Keratinocyte (primary cell): ENCODE data around the gene RYR1. TPM values are rescaled to one million over a fixed set of nuclear protein-coding genes. Genes with fewer than 3 reads are reported as not detected.

ENCODE experiments used
- DNase-seq: peaks from one replicate; pipeline ENCODE4 v3.0.0-alpha.2; 2011; ENCODE audit warnings: low read depth, missing footprints, low spot score
- FAIRE-seq: peaks from 2 replicates; lab custom pipeline; 2011; peaks lifted over from hg19 to GRCh38; lab: Jason Lieb, UNC
- H2AFZ ChIP-seq: 2 replicates; pipeline ENCODE4 v1.6.0; 2012; ENCODE audit warnings: low read length, control low read depth, inconsistent platforms; ENCODE audit not compliant: control insufficient read depth
- H3K27ac ChIP-seq: 2 replicates; pipeline ENCODE4 v1.5.1; 2011; ENCODE audit warnings: low read length; ENCODE audit not compliant: control insufficient read depth, insufficient read depth
- H3K27me3 ChIP-seq: 3 replicates; pipeline ENCODE4 v1.6.0; 2011; ENCODE audit warnings: low read length; ENCODE audit not compliant: control insufficient read depth, insufficient read depth; ENCODE audit errors: extremely low read depth
- H3K36me3 ChIP-seq, 2 experiments: 2 replicates in 1 of 2; 3 replicates in 1 of 2; pipeline ENCODE4 v1.5.1; 2011; ENCODE audit warnings: low read length in 2 of 2, mild to moderate bottlenecking in 1 of 2; ENCODE audit not compliant: control insufficient read depth in 2 of 2, insufficient read depth in 2 of 2; ENCODE audit errors: extremely low read depth in 1 of 2
- H3K4me1 ChIP-seq: 3 replicates; pipeline ENCODE4 v1.5.1; 2011; ENCODE audit warnings: low read length; ENCODE audit not compliant: control insufficient read depth, insufficient read depth; ENCODE audit errors: extremely low read depth
- H3K4me2 ChIP-seq: 3 replicates; pipeline ENCODE4 v1.6.0; 2011; ENCODE audit warnings: low read depth, low read length; ENCODE audit not compliant: control insufficient read depth, insufficient read depth; ENCODE audit errors: extremely low read depth
- H3K4me3 ChIP-seq, 3 experiments: fragments of 200-600 bp in 1 of 3; sonication (generic) in 1 of 3; 2 replicates in 2 of 3; 3 replicates in 1 of 3; pipeline ENCODE4 v1.5.1; 2011 to 2016; ENCODE audit warnings: low read length in 3 of 3, mild to moderate bottlenecking in 3 of 3, control low read depth in 2 of 3, inconsistent platforms in 1 of 3, low read depth in 1 of 3, mixed read lengths in 1 of 3, mixed run types in 1 of 3, moderate library complexity in 1 of 3; ENCODE audit not compliant: control insufficient read depth in 2 of 3, insufficient read depth in 2 of 3; ENCODE audit errors: extremely low read depth in 1 of 3
- H3K79me2 ChIP-seq: 2 replicates; pipeline ENCODE4 v1.6.0; 2012; ENCODE audit warnings: low read length; ENCODE audit not compliant: control insufficient read depth, insufficient read depth
- H3K9ac ChIP-seq: 3 replicates; pipeline ENCODE4 v1.6.0; 2011; ENCODE audit warnings: low read length; ENCODE audit not compliant: control insufficient read depth, insufficient read depth; ENCODE audit errors: extremely low read depth
- H3K9me1 ChIP-seq: 3 replicates; pipeline ENCODE4 v1.6.0; 2011; ENCODE audit warnings: low read length; ENCODE audit not compliant: control insufficient read depth, insufficient read depth; ENCODE audit errors: extremely low read depth
- H3K9me3 ChIP-seq: 2 replicates; pipeline ENCODE4 v1.5.1; 2012; ENCODE audit warnings: low read depth, low read length; ENCODE audit not compliant: control insufficient read depth
- H4K20me1 ChIP-seq: 3 replicates; pipeline ENCODE4 v1.6.0; 2011; ENCODE audit warnings: low read length; ENCODE audit not compliant: control insufficient read depth, insufficient read depth; ENCODE audit errors: extremely low read depth
- EZH2 ChIP-seq: IDR thresholded peaks from one replicate; pipeline ENCODE4 v1.6.1; 2012; ENCODE audit warnings: inconsistent platforms, mild to moderate bottlenecking, low read length, moderate library complexity
- dilution Hi-C: fragments of 300-500 bp; cut with MboI; formaldehyde crosslinking; loops from one replicate; pipeline ENCODE4 v1.7.0; 2020; ENCODE audit warnings: low sequenced_read_pairs; ENCODE audit not compliant: extremely low pct_ligation_motif_present
- polyA plus RNA-seq, 5 experiments: library from polyadenylated mRNA; depleted of rRNA in 3 of 5; stranded (reverse) in 3 of 5; stranded (forward) in 1 of 5; unstranded in 1 of 5; fragments of >200 nt; gene quantifications; 1 replicate in 1 of 5; 2 replicates in 3 of 5; 3 replicates in 1 of 5; pipeline versions ENCODE4 v1.2.1 to v1.2.3, GENCODE V29; 2011 to 2012; ENCODE audit warnings: missing spikeins in 2 of 5, low read depth in 1 of 5, low replicate concordance in 1 of 5
- TF ChIP-seq, protein P1 (sequence below), 3 experiments: IDR thresholded peaks in 1 of 3; conservative IDR thresholded peaks in 1 of 3; optimal IDR thresholded peaks in 1 of 3; 2 replicates in 2 of 3; 3 replicates in 1 of 3; pipeline versions ENCODE3 to v1.5.1; 2011; ENCODE audit warnings: low read length in 3 of 3, mild to moderate bottlenecking in 3 of 3, moderate library complexity in 2 of 3, control low read depth in 1 of 3, inconsistent platforms in 1 of 3; ENCODE audit not compliant: insufficient read depth in 2 of 3; ENCODE audit errors: extremely low read depth in 1 of 3

The RYR1 gene
- polyA plus RNA-seq, 1 donor (not counting 4 experiments of a cell fraction or from before 2014, with no cell fraction given): 0.41 TPM

- peak overlapping the region; percentile 92 for H3K9ac ChIP-seq
Measured at GRCh38 chr19:38619361-38620174, 186.1 kb downstream of the RYR1 start.

DNA sequence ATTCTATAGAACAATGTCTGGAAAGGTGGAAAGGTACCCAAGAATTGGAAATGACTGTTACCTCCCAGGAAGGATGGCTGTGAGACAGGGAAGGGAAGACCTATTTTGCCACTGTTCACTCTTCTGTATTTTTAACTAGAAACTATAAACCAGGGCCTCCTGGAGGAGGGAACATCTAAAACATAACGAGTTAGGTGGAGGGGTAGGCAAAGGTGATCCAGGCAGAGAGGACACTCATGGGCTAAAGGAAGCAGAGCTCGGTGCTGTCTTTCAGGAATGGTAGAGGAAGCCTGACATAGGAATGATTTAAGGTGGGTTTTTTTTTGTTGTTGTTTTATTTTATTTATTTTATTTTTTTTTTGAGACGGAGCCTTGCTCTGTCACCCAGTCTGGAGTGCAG is 191.3 kb downstream of the RYR1 start:
- no peak for FAIRE-seq
- no peak overlapping the region for H3K27ac ChIP-seq
- dilution Hi-C loops: no loop called here
- H3K79me2 ChIP-seq: peaks cover 17% of the 10 kb centered on the region
- H3K4me3 ChIP-seq: no peak overlapping the region
- no peak overlapping the region for H3K9ac ChIP-seq
- no peak for TF ChIP-seq EZH2
- TF ChIP-seq, protein P1, sequence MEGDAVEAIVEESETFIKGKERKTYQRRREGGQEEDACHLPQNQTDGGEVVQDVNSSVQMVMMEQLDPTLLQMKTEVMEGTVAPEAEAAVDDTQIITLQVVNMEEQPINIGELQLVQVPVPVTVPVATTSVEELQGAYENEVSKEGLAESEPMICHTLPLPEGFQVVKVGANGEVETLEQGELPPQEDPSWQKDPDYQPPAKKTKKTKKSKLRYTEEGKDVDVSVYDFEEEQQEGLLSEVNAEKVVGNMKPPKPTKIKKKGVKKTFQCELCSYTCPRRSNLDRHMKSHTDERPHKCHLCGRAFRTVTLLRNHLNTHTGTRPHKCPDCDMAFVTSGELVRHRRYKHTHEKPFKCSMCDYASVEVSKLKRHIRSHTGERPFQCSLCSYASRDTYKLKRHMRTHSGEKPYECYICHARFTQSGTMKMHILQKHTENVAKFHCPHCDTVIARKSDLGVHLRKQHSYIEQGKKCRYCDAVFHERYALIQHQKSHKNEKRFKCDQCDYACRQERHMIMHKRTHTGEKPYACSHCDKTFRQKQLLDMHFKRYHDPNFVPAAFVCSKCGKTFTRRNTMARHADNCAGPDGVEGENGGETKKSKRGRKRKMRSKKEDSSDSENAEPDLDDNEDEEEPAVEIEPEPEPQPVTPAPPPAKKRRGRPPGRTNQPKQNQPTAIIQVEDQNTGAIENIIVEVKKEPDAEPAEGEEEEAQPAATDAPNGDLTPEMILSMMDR (optimal IDR thresholded peaks at IDR 0.05 in 1 of 3, IDR thresholded peaks at IDR 0.05 in 1 of 3, conservative IDR thresholded peaks at IDR 0.05 in 1 of 3; ENCODE audit: extremely low read depth in 1 of 3, insufficient read depth in 2 of 3, low read length in 3 of 3): no peak
- H3K36me3 ChIP-seq: peaks cover 38 to 46% of the 10 kb centered on the region in 2 experiments
- H2AFZ ChIP-seq: no peak overlapping the region
- peaks cover 6% of the 10 kb centered on the region for H3K4me1 ChIP-seq
- H4K20me1 ChIP-seq: no peaks in the 10 kb centered on the region
- H3K9me3 ChIP-seq: no peaks in the 10 kb centered on the region
- no peak overlapping the region for H3K4me2 ChIP-seq
- DNase-seq: no peak
- no peaks in the 10 kb centered on the region for H3K27me3 ChIP-seq
- no peaks in the 10 kb centered on the region for H3K9me1 ChIP-seq

More at GRCh38 chr19:38619361-38620174, 186.1 kb downstream of the RYR1 start:
- Histone ChIP-seq H3K4me2 (peak overlapping the region; percentile 92), H3K9me1 (no peaks in the 10 kb centered on the region), H3K9me3 (no peaks in the 10 kb centered on the region), H3K27me3 (no peaks in the 10 kb centered on the region), H3K4me3 (peak overlapping the region; percentile 66 to 92 (median 82)), H3K36me3 (peaks cover 14 to 24% of the 10 kb centered on the region in 2 experiments), H3K4me1 (peaks cover 13% of the 10 kb centered on the region), H2AFZ (peak overlapping the region; percentile 86), H3K27ac (peak overlapping the region; percentile 84), H4K20me1 (no peaks in the 10 kb centered on the region), H3K79me2 (peaks cover 26% of the 10 kb centered on the region)
- DNase-seq (no peak), FAIRE-seq (no peak)
- TF ChIP-seq, protein P1 (optimal IDR thresholded peaks at IDR 0.05 in 1 of 3, IDR thresholded peaks at IDR 0.05 in 1 of 3, conservative IDR thresholded peaks at IDR 0.05 in 1 of 3; ENCODE audit: extremely low read depth in 1 of 3, insufficient read depth in 2 of 3, low read length in 3 of 3): no peak
- no peak for TF ChIP-seq EZH2
- dilution Hi-C loops: no loop called here
